Endothelial cell of umbilical vein (primary cell): Measurements from ENCODE around the gene FBXO45. TPM values are rescaled to one million over a fixed set of nuclear protein-coding genes. Genes with fewer than 3 reads are reported as not detected.

Experiments
- BruUV-seq: library from RNA; stranded (reverse); fragments of 400-500 nt; replicated peaks from 2 replicates; lab custom pipeline; 2021; lab: Mats Ljungman, UMichigan
- CTCF ChIA-PET: fragments of 300-600, 350-600 bp; sonication (Branson Sonifier 250); formaldehyde crosslinking; loops from one replicate; lab custom pipeline; 2021; ENCODE audit warnings: antibody characterized with exemption, inconsistent platforms; lab: Charles Lee
- POLR2A ChIA-PET: fragments of 300-600, 350-600 bp; sonication (Branson Sonifier 250); formaldehyde crosslinking; loops from one replicate; lab custom pipeline; 2021; ENCODE audit warnings: antibody characterized with exemption, inconsistent platforms; lab: Charles Lee
- DNase-seq: peaks from one replicate; pipeline ENCODE4 v3.0.0-alpha.2; 2011; ENCODE audit warnings: low read depth, low spot score
- FAIRE-seq: peaks from 2 replicates; lab custom pipeline; 2011; peaks lifted over from hg19 to GRCh38; lab: Jason Lieb, UNC
- H2AFZ ChIP-seq: 2 replicates; pipeline ENCODE4 v1.6.0; 2012; ENCODE audit warnings: low read depth, low read length, control low read depth, inconsistent platforms
- H3K27ac ChIP-seq: 2 replicates; pipeline ENCODE4 v1.5.1; 2011; ENCODE audit warnings: low read depth, mild to moderate bottlenecking, control low read depth, low read length, moderate library complexity; ENCODE audit not compliant: insufficient read depth
- H3K27me3 ChIP-seq, 2 experiments: 2 replicates each; pipeline versions ENCODE4 v1.6.0 to v1.6.1; 2011; ENCODE audit warnings: low read length in 2 of 2, mixed read lengths in 1 of 2; ENCODE audit not compliant: control insufficient read depth in 2 of 2, insufficient read depth in 2 of 2
- H3K36me3 ChIP-seq, 2 experiments: 2 replicates in 1 of 2; 3 replicates in 1 of 2; pipeline ENCODE4 v1.5.1; 2011; ENCODE audit warnings: low read length in 2 of 2, mild to moderate bottlenecking in 1 of 2, moderate library complexity in 1 of 2; ENCODE audit not compliant: control insufficient read depth in 2 of 2, insufficient read depth in 2 of 2; ENCODE audit errors: extremely low read depth in 1 of 2
- H3K4me1 ChIP-seq: 3 replicates; pipeline ENCODE4 v1.5.1; 2011; ENCODE audit warnings: mild to moderate bottlenecking, low read length; ENCODE audit not compliant: control insufficient read depth, insufficient read depth; ENCODE audit errors: extremely low read depth
- H3K4me2 ChIP-seq: 2 replicates; pipeline ENCODE4 v1.6.1; 2011; ENCODE audit warnings: low read length, control low read depth, mixed read lengths; ENCODE audit not compliant: insufficient read depth
- H3K4me3 ChIP-seq, 3 experiments: fragments of 200-600 bp in 1 of 3; sonication (generic), shearing (Covaris generic) in 1 of 3; replicated peaks in 1 of 3; 2 replicates each; pipeline ENCODE4 v1.5.1; 2011 to 2016; ENCODE audit warnings: control low read depth in 3 of 3, low read length in 3 of 3, mild to moderate bottlenecking in 2 of 3, inconsistent platforms in 1 of 3, low read depth in 1 of 3, moderate library complexity in 1 of 3; ENCODE audit not compliant: insufficient read depth in 1 of 3
- H3K79me2 ChIP-seq: 2 replicates; pipeline ENCODE4 v1.6.0; 2012; ENCODE audit warnings: low read length, inconsistent platforms; ENCODE audit not compliant: control insufficient read depth, insufficient read depth
- H3K9ac ChIP-seq: replicated peaks from 2 replicates; pipeline ENCODE3; 2011; ENCODE audit warnings: low read length, control low read depth; ENCODE audit not compliant: insufficient read depth; ENCODE audit errors: extremely low read depth
- H3K9me1 ChIP-seq: replicated peaks from 3 replicates; pipeline ENCODE4 v1.6.0; 2011; ENCODE audit warnings: mild to moderate bottlenecking, low read length; ENCODE audit not compliant: control insufficient read depth, insufficient read depth; ENCODE audit errors: extremely low read depth
- H3K9me3 ChIP-seq: replicated peaks from 2 replicates; pipeline ENCODE4 v1.5.1; 2012; ENCODE audit warnings: low read length, inconsistent platforms; ENCODE audit not compliant: control insufficient read depth, insufficient read depth
- H4K20me1 ChIP-seq: replicated peaks from 2 replicates; pipeline ENCODE3; 2011; ENCODE audit warnings: mild to moderate bottlenecking, low read length; ENCODE audit not compliant: control insufficient read depth, insufficient read depth; ENCODE audit errors: extremely low read depth
- CTCF ChIP-seq, 2 donors: IDR thresholded peaks; 1 replicate in 1 of 2; 2 replicates in 1 of 2; pipeline ENCODE4 v1.5.1; 2011; ENCODE audit warnings: low read length in 2 of 2, mild to moderate bottlenecking in 2 of 2, moderate library complexity in 2 of 2, control low read depth in 1 of 2, inconsistent platforms in 1 of 2, low read depth in 1 of 2; ENCODE audit not compliant: insufficient read depth in 1 of 2; ENCODE audit errors: extremely low read depth in 1 of 2
- FOS ChIP-seq: IDR thresholded peaks from 2 replicates; pipeline ENCODE4 v1.6.1; 2011; ENCODE audit warnings: mild to moderate bottlenecking, low read length, moderate library complexity, borderline replicate concordance; ENCODE audit not compliant: insufficient read depth
- JUN ChIP-seq: IDR thresholded peaks from 2 replicates; pipeline ENCODE4 v1.6.1; 2011; ENCODE audit warnings: borderline replicate concordance, low read depth; ENCODE audit not compliant: insufficient read length, insufficient read depth
- MYC ChIP-seq: IDR thresholded peaks from one replicate; pipeline ENCODE4 v1.6.1; 2011; ENCODE audit warnings: mild to moderate bottlenecking, low read depth, low read length
- POLR2A ChIP-seq: IDR thresholded peaks from 2 replicates; pipeline ENCODE4 v1.6.1; 2012; ENCODE audit warnings: low read depth, mild to moderate bottlenecking, control low read depth, low read length
- dilution Hi-C: fragments of 300-500 bp; cut with MboI; formaldehyde crosslinking; loops from one replicate; pipeline ENCODE4 v1.15.0; 2019; ENCODE audit warnings: low sequenced_read_pairs; ENCODE audit not compliant: extremely low pct_ligation_motif_present
- intact Hi-C: fragments of 100-400 bp; cut with micrococcal nuclease; formaldehyde crosslinking; loops from one replicate; pipeline ENCODE4 v1.10.0; 2022
- polyA plus RNA-seq, 4 experiments: library from polyadenylated mRNA; depleted of rRNA in 3 of 4; stranded (reverse) in 3 of 4; unstranded in 1 of 4; fragments of >200 nt; gene quantifications; 2 replicates each; pipeline versions ENCODE4 v1.2.1 to v1.2.3, GENCODE V29; 2011 to 2012; ENCODE audit warnings: missing spikeins in 1 of 4
- total RNA-seq: library from RNA; stranded (reverse); gene quantifications from 2 replicates; pipeline ENCODE4 v1.2.3, GENCODE V29; 2021

The FBXO45 gene
- total and polyA plus RNA-seq, 2 donors (not counting 3 experiments of a cell fraction or from before 2014, with no cell fraction given): 3.5 to 12.4 TPM

GRCh38 chr3:196544491-196544992 lies 23.9 kb upstream of the FBXO45 start:
- Histone ChIP-seq H3K4me1 (no peaks in the 10 kb centered on the region), H3K79me2 (no peaks in the 10 kb centered on the region), H3K9me1 (no peaks in the 10 kb centered on the region), H3K4me3 (no peak overlapping the region), H3K4me2 (no peak overlapping the region), H3K9me3 (peaks cover 2% of the 10 kb centered on the region), H3K9ac (no peak overlapping the region), H4K20me1 (no peaks in the 10 kb centered on the region), H3K27ac (no peak overlapping the region), H2AFZ (no peak overlapping the region), H3K36me3 (no peaks in the 10 kb centered on the region), H3K27me3 (peaks cover 2 to 3% of the 10 kb centered on the region in 2 experiments)
- dilution Hi-C loops: no loop called here
- DNase-seq: no peak
- POLR2A ChIA-PET: no interaction called here
- FAIRE-seq: no peak
- no peak for TF ChIP-seq MYC
- no peak for TF ChIP-seq POLR2A
- no peak for TF ChIP-seq CTCF (IDR thresholded peaks at IDR 0.05; ENCODE audit: extremely low read depth in 1 of 2, insufficient read depth in 1 of 2, low read depth in 1 of 2, low read length in 2 of 2)
- intact Hi-C loops: no loop called here
- CTCF ChIA-PET: interaction anchor here (1.2 kb wide), 1 partner anchor 16 kb away, joined by 5 read pairs; no protein-coding TSS in a partner anchor
- BruUV-seq: no TSS peak

GRCh38 chr3:196546537-196546936 lies 21.9 kb upstream of the FBXO45 start:
- Histone ChIP-seq H3K4me2 (no peak overlapping the region), H3K9me3 (peaks cover 2% of the 10 kb centered on the region), H3K36me3 (no peaks in the 10 kb centered on the region), H2AFZ (no peak overlapping the region), H3K9me1 (no peaks in the 10 kb centered on the region), H3K4me3 (no peak overlapping the region), H3K27ac (no peak overlapping the region), H3K27me3 (peaks cover 2 to 3% of the 10 kb centered on the region in 2 experiments), H3K79me2 (no peaks in the 10 kb centered on the region), H4K20me1 (no peaks in the 10 kb centered on the region), H3K9ac (no peak overlapping the region), H3K4me1 (no peaks in the 10 kb centered on the region)
- no TSS peak for BruUV-seq
- ChIA-PET CTCF (interaction anchor here (0.6 to 2.8 kb wide), 5 partner anchors 8 to 270 kb away, joined by 3 to 8 read pairs (median 3); partner anchors contain the start of genes FBXO45 and WDR53), POLR2A (no interaction called here)
- TF ChIP-seq JUN (no peak), FOS (no peak), POLR2A (no peak), MYC (no peak)
- dilution Hi-C loops (no loop called here), intact Hi-C loops (no loop called here)
- FAIRE-seq: no peak
- no peak for DNase-seq
